IMR-90 (cell line): ENCODE data around the gene ALOX5AP. TPM values are rescaled to one million over a fixed set of nuclear protein-coding genes. Genes with fewer than 3 reads are reported as not detected.

Experiments used
- ATAC-seq: fragments of 200-7000 bp; cut with Tn5 transposase; 2 replicates; pipeline ENCODE4 v1.9.1; 2020; ENCODE audit warnings: low read depth, mild to moderate bottlenecking, moderate library complexity
- BruUV-seq: library from RNA; stranded (reverse); fragments of 400-500 nt; replicated peaks from 2 replicates; lab custom pipeline; 2021; lab: Mats Ljungman, UMichigan
- CTCF ChIA-PET: fragments of 300-600 bp; formaldehyde crosslinking; extraction: SDS; loops from one replicate; lab custom pipeline; 2021; ENCODE audit warnings: antibody characterized with exemption; lab: Yijun Ruan, JAX
- POLR2A ChIA-PET: fragments of 300-600 bp; sonication (Branson Sonifier 250); formaldehyde crosslinking; loops from one replicate; lab custom pipeline; 2022; ENCODE audit warnings: antibody characterized with exemption; ENCODE audit not compliant: unreplicated experiment; lab: Charles Lee
- DNase-seq: peaks from one replicate; pipeline ENCODE4 v3.0.0; 2013
- H2AFZ ChIP-seq: replicated peaks from 2 replicates; pipeline ENCODE3; 2013; ENCODE audit warnings: low read length, mild to moderate bottlenecking; ENCODE audit not compliant: poor library complexity
- H2AK5ac ChIP-seq: 2 replicates; pipeline ENCODE4 v1.6.1; 2013; ENCODE audit warnings: low read depth, low read length, inconsistent platforms
- H2AK9ac ChIP-seq: replicated peaks from 2 replicates; pipeline ENCODE3; 2013; ENCODE audit warnings: mild to moderate bottlenecking, low read depth, low read length, moderate library complexity; ENCODE audit not compliant: poor library complexity
- H2BK120ac ChIP-seq: 2 replicates; pipeline ENCODE4 v1.6.1; 2013; ENCODE audit warnings: low read depth, low read length, inconsistent platforms
- H2BK15ac ChIP-seq: 3 replicates; pipeline ENCODE4 v1.6.1; 2013; ENCODE audit warnings: low read depth, low read length, inconsistent platforms
- H2BK20ac ChIP-seq: 2 replicates; pipeline ENCODE4 v1.6.1; 2013; ENCODE audit warnings: low read depth, mild to moderate bottlenecking, inconsistent platforms, low read length, moderate library complexity
- H2BK5ac ChIP-seq: 2 replicates; pipeline ENCODE4 v1.6.1; 2013; ENCODE audit warnings: mild to moderate bottlenecking, low read depth, low read length, inconsistent platforms; ENCODE audit not compliant: poor library complexity, severe bottlenecking
- H3K14ac ChIP-seq: replicated peaks from 2 replicates; pipeline ENCODE4 v1.6.1; 2013; ENCODE audit warnings: low read depth, low read length, inconsistent platforms
- H3K18ac ChIP-seq: 2 replicates; pipeline ENCODE4 v1.6.1; 2013; ENCODE audit warnings: low read depth, low read length, control low read depth
- H3K23ac ChIP-seq: 2 replicates; pipeline ENCODE4 v1.6.1; 2013; ENCODE audit warnings: low read depth, low read length, inconsistent platforms
- H3K27ac ChIP-seq: 2 replicates; pipeline ENCODE4 v1.5.1; 2013; ENCODE audit warnings: mild to moderate bottlenecking, control low read depth, low read length; ENCODE audit not compliant: insufficient read depth
- H3K27me3 ChIP-seq: 2 replicates; pipeline ENCODE4 v1.6.1; 2013; ENCODE audit warnings: low read length; ENCODE audit not compliant: control insufficient read depth, insufficient read depth
- H3K36me3 ChIP-seq: 2 replicates; pipeline ENCODE4 v1.6.1; 2013; ENCODE audit warnings: low read length, mixed read lengths; ENCODE audit not compliant: control insufficient read depth, insufficient read depth
- H3K4ac ChIP-seq: 2 replicates; pipeline ENCODE4 v1.6.1; 2013; ENCODE audit warnings: low read depth, low read length, inconsistent platforms
- H3K4me1 ChIP-seq: 2 replicates; pipeline ENCODE4 v1.6.1; 2013; ENCODE audit warnings: low read length, mixed read lengths; ENCODE audit not compliant: control insufficient read depth, insufficient read depth
- H3K4me2 ChIP-seq: 2 replicates; pipeline ENCODE4 v1.6.1; 2013; ENCODE audit warnings: low read depth, mild to moderate bottlenecking, control low read depth, low read length, moderate library complexity
- H3K4me3 ChIP-seq: 2 replicates; pipeline ENCODE4 v1.5.1; 2013; ENCODE audit warnings: low read depth, mild to moderate bottlenecking, control low read depth, low read length, moderate library complexity; ENCODE audit not compliant: insufficient read depth
- H3K56ac ChIP-seq: 2 replicates; pipeline ENCODE4 v1.6.1; 2013; ENCODE audit warnings: low read length, inconsistent platforms; ENCODE audit not compliant: insufficient read depth; ENCODE audit errors: extremely low read depth
- H3K79me1 ChIP-seq, 2 experiments: 2 replicates each; pipeline ENCODE4 v1.6.1; 2013; ENCODE audit warnings: low read length in 2 of 2, inconsistent platforms in 1 of 2, low read depth in 1 of 2
- H3K9ac ChIP-seq: 2 replicates; pipeline ENCODE4 v1.6.1; 2013; ENCODE audit warnings: low read depth, low read length, control low read depth
- H3K9me1 ChIP-seq: 2 replicates; pipeline ENCODE4 v1.6.1; 2013; ENCODE audit warnings: low read length, inconsistent platforms; ENCODE audit not compliant: insufficient read depth
- H3K9me3 ChIP-seq: 2 replicates; pipeline ENCODE4 v1.6.1; 2013; ENCODE audit warnings: low read length; ENCODE audit not compliant: control insufficient read depth, insufficient read depth
- H4K20me1 ChIP-seq: 2 replicates; pipeline ENCODE4 v1.6.1; 2013; ENCODE audit warnings: low read length, inconsistent platforms; ENCODE audit not compliant: insufficient read depth
- H4K5ac ChIP-seq: 2 replicates; pipeline ENCODE4 v1.6.1; 2013; ENCODE audit warnings: mild to moderate bottlenecking, low read depth, low read length, control low read depth
- H4K8ac ChIP-seq, 2 experiments: 2 replicates each; pipeline ENCODE4 v1.6.1; 2013; ENCODE audit warnings: low read depth in 2 of 2, low read length in 2 of 2, control low read depth in 1 of 2, inconsistent platforms in 1 of 2
- H4K91ac ChIP-seq: 2 replicates; pipeline ENCODE4 v1.6.1; 2013; ENCODE audit warnings: low read depth, low read length, inconsistent platforms; ENCODE audit not compliant: insufficient read depth
- BHLHE40 ChIP-seq: fragments of 150-350 bp; IDR thresholded peaks from 2 replicates; pipeline ENCODE4 v1.6.1; 2016; ENCODE audit warnings: mild to moderate bottlenecking, low read depth, low read length
- CEBPB ChIP-seq: IDR thresholded peaks from 2 replicates; pipeline ENCODE4 v1.6.1; 2012; ENCODE audit warnings: low read depth, low read length, improper control_type of control experiment
- CTCF ChIP-seq: conservative IDR thresholded peaks from 2 replicates; pipeline ENCODE4 v1.5.1; 2012; ENCODE audit warnings: mild to moderate bottlenecking, low read depth, low read length, improper control_type of control experiment
- MAZ ChIP-seq: IDR thresholded peaks from 2 replicates; pipeline ENCODE4 v1.6.1; 2012; ENCODE audit warnings: low read depth, mild to moderate bottlenecking, low read length, improper control_type of control experiment, moderate library complexity, borderline replicate concordance
- POLR2A ChIP-seq: IDR thresholded peaks from 2 replicates; pipeline ENCODE4 v1.6.1; 2012; ENCODE audit warnings: mild to moderate bottlenecking, low read depth, low read length
- RAD21 ChIP-seq: IDR thresholded peaks from 2 replicates; pipeline ENCODE4 v1.6.1; 2012; ENCODE audit warnings: low read length, improper control_type of control experiment
- RCOR1 ChIP-seq: IDR thresholded peaks from 2 replicates; pipeline ENCODE4 v1.6.1; 2012; ENCODE audit warnings: mild to moderate bottlenecking, low read length, improper control_type of control experiment; ENCODE audit not compliant: insufficient replicate concordance
- RFX5 ChIP-seq: IDR thresholded peaks from 2 replicates; pipeline ENCODE4 v1.8.0; 2012; ENCODE audit warnings: low read depth, mild to moderate bottlenecking, low read length, moderate library complexity
- WGBS, 2 experiments: methylation state at CpG; one replicate each; pipeline versions ENCODE4 v1.1.5 to v1.1.7; 2013; ENCODE audit warnings: missing lambda C conversion rate in 2 of 2; ENCODE audit not compliant: insufficient read length in 1 of 2; ENCODE audit errors: extremely low coverage in 2 of 2; 5-methylcytosine and 5-hydroxymethylcytosine counted together
- dilution Hi-C: fragments of 300-500 bp; cut with HindIII; formaldehyde crosslinking; loops from one replicate; pipeline ENCODE4 v1.14.3; 2018; ENCODE audit warnings: low sequenced_read_pairs; ENCODE audit not compliant: unreplicated experiment
- in situ Hi-C: fragments of 300-500 bp; cut with MboI; formaldehyde crosslinking; loops from 3 replicates; pipeline ENCODE4 v1.14.3; 2019; ENCODE audit warnings: low sequenced_read_pairs, inconsistent platforms, mixed read lengths
- intact Hi-C: fragments of 100-400 bp; cut with micrococcal nuclease; formaldehyde crosslinking; loops from 2 replicates; pipeline ENCODE4 v1.10.0; 2022
- polyA plus RNA-seq, 3 experiments: library from polyadenylated mRNA; depleted of rRNA; stranded (reverse); fragments of >200 nt; gene quantifications; 2 replicates each; pipeline ENCODE4 v1.2.3, GENCODE V29; 2012; ENCODE audit warnings: low replicate concordance in 1 of 3
- total RNA-seq: library from RNA; depleted of rRNA; stranded (reverse); fragments of >200 nt; gene quantifications from 2 replicates; pipeline ENCODE4 v1.2.3, GENCODE V29; 2012

The ALOX5AP gene
- total and polyA plus RNA-seq, 2 of the 4 experiments (the other 2 are of a cell fraction): 0.62 TPM; not detected in 1

DNA sequence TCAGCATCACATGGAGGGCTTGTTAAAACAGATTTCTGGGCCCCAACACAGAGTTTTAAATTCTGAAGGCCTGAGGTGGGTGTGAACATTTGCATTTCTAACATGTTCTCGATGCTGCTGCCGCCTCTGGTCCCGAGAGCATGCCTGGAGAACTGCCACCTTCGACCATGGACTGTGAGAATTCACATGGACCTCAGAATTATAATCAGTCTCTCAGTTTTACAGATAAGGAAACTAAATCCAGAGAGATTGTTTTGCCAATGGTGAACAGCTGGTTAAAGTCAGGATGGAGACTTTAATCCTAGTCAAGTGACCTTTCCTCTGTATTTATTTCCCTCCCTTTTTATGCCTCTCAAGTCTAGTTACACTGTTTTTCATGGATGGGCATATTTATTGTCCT is 14.7 kb downstream of the ALOX5AP start:
- no peak for DNase-seq
- Histone ChIP-seq H3K4me2 (no peak overlapping the region), H2BK15ac (no peak overlapping the region), H3K9ac (no peak overlapping the region), H3K23ac (no peak overlapping the region), H4K8ac (no peak overlapping the region), H3K56ac (no peak overlapping the region), H3K36me3 (no peaks in the 10 kb centered on the region), H4K91ac (no peak overlapping the region), H2BK5ac (no peak overlapping the region), H3K9me3 (peaks cover 5% of the 10 kb centered on the region; the same call in 1 of the 2 replicates), H2AK5ac (no peak overlapping the region), H4K20me1 (no peaks in the 10 kb centered on the region), H2AFZ (no peak overlapping the region), H2AK9ac (no peak overlapping the region), H3K4me1 (peaks cover 4% of the 10 kb centered on the region; the same call in 1 of the 2 replicates), H2BK20ac (no peak overlapping the region), H3K4me3 (no peak overlapping the region), H3K9me1 (no peaks in the 10 kb centered on the region), H3K18ac (no peak overlapping the region), H3K14ac (no peak overlapping the region), H4K5ac (no peak overlapping the region), H3K79me1 (no peaks in the 10 kb centered on the region), H2BK120ac (no peak overlapping the region), H3K27me3 (peaks cover 9% of the 10 kb centered on the region), H3K4ac (no peak overlapping the region), H3K27ac (no peak overlapping the region)
- dilution Hi-C loops (no loop called here), in situ Hi-C loops (no loop called here), intact Hi-C loops (no loop called here)
- CTCF ChIA-PET: interaction anchor here (0.6 kb wide), 1 partner anchor 219 kb away, joined by 4 read pairs; no protein-coding TSS in a partner anchor
- POLR2A ChIA-PET: no interaction called here
- ATAC-seq: no peak
- no TSS peak for BruUV-seq
- no CpG with 5 or more reads among the region's 4 CpGs for WGBS, 2 experiments
- TF ChIP-seq BHLHE40 (no peak), CTCF (no peak), CEBPB (no peak), RAD21 (no peak), RCOR1 (no peak), POLR2A (no peak), MAZ (no peak), RFX5 (no peak)
